H9 (cell line): Measurements from ENCODE around the gene ATP8B4. TPM values are rescaled to one million over a fixed set of nuclear protein-coding genes. Genes with fewer than 3 reads are reported as not detected.

Source experiments
- DNase-seq: peaks from one replicate; pipeline ENCODE4 v3.0.0-alpha.2; 2017
- H2AFZ ChIP-seq: one replicate; pipeline ENCODE4 v1.6.1; 2013; ENCODE audit warnings: mild to moderate bottlenecking, low read length, control low read depth, moderate library complexity
- H2AK5ac ChIP-seq: 2 replicates; pipeline ENCODE4 v1.6.1; 2013; ENCODE audit warnings: low read length, control low read depth, mixed read lengths; ENCODE audit not compliant: insufficient read length
- H2BK120ac ChIP-seq: one replicate; pipeline ENCODE4 v1.6.1; 2013; ENCODE audit warnings: low read depth, mild to moderate bottlenecking, low read length, control low read depth, inconsistent platforms; ENCODE audit not compliant: poor library complexity, severe bottlenecking
- H2BK12ac ChIP-seq: 2 replicates; pipeline ENCODE4 v1.6.1; 2013; ENCODE audit warnings: low read length, control low read depth, mixed read lengths, low read depth; ENCODE audit not compliant: insufficient read length
- H2BK15ac ChIP-seq: 2 replicates; pipeline ENCODE4 v1.6.1; 2013; ENCODE audit warnings: low read depth, low read length, control low read depth
- H2BK20ac ChIP-seq: one replicate; pipeline ENCODE4 v1.6.1; 2013; ENCODE audit warnings: low read depth, mild to moderate bottlenecking, low read length, control low read depth, inconsistent platforms; ENCODE audit not compliant: poor library complexity, severe bottlenecking
- H2BK5ac ChIP-seq: 2 replicates; pipeline ENCODE4 v1.6.1; 2013; ENCODE audit warnings: low read length, control low read depth, mixed read lengths; ENCODE audit not compliant: insufficient read length
- H3K14ac ChIP-seq: 2 replicates; pipeline ENCODE4 v1.6.1; 2013; ENCODE audit warnings: low read length, control low read depth; ENCODE audit not compliant: insufficient read depth
- H3K18ac ChIP-seq: 2 replicates; pipeline ENCODE4 v1.6.1; 2013; ENCODE audit warnings: low read depth, mild to moderate bottlenecking, mixed read lengths, low read length, control low read depth; ENCODE audit not compliant: insufficient read length
- H3K23ac ChIP-seq: 2 replicates; pipeline ENCODE4 v1.6.1; 2013; ENCODE audit warnings: low read length, control low read depth, mixed read lengths, low read depth; ENCODE audit not compliant: insufficient read length
- H3K23me2 ChIP-seq: 2 replicates; pipeline ENCODE4 v1.6.1; 2013; ENCODE audit warnings: low read depth, mild to moderate bottlenecking, mixed read lengths, low read length, control low read depth; ENCODE audit not compliant: insufficient read length, poor library complexity, severe bottlenecking
- H3K27ac ChIP-seq: 2 replicates; pipeline ENCODE4 v1.5.1; 2013; ENCODE audit warnings: low read length, control low read depth, mixed read lengths, low read depth; ENCODE audit not compliant: insufficient read length
- H3K27me3 ChIP-seq: 2 replicates; pipeline ENCODE4 v1.6.1; 2013; ENCODE audit warnings: low read length, control low read depth, inconsistent platforms; ENCODE audit not compliant: insufficient read depth
- H3K4ac ChIP-seq: 2 replicates; pipeline ENCODE4 v1.6.1; 2013; ENCODE audit warnings: low read depth, mild to moderate bottlenecking, control low read depth, inconsistent platforms, low read length, moderate library complexity
- H3K4me1 ChIP-seq: 2 replicates; pipeline ENCODE4 v1.6.1; 2013; ENCODE audit warnings: low read length, control low read depth, inconsistent platforms; ENCODE audit not compliant: insufficient read depth
- H3K4me2 ChIP-seq: 2 replicates; pipeline ENCODE4 v1.6.1; 2013; ENCODE audit warnings: low read length, control low read depth, mixed read lengths; ENCODE audit not compliant: insufficient read length, insufficient read depth
- H3K56ac ChIP-seq: 2 replicates; pipeline ENCODE4 v1.6.1; 2013; ENCODE audit warnings: low read depth, mild to moderate bottlenecking, mixed read lengths, low read length, control low read depth; ENCODE audit not compliant: insufficient read length
- H3K79me1 ChIP-seq: 2 replicates; pipeline ENCODE4 v1.6.1; 2013; ENCODE audit warnings: low read depth, mild to moderate bottlenecking, moderate library complexity, low read length, control low read depth, inconsistent platforms; ENCODE audit not compliant: insufficient read depth, poor library complexity, severe bottlenecking
- H3K79me2 ChIP-seq: 2 replicates; pipeline ENCODE4 v1.6.1; 2013; ENCODE audit warnings: low read length, control low read depth, inconsistent platforms; ENCODE audit not compliant: insufficient read depth
- H3K9ac ChIP-seq: 2 replicates; pipeline ENCODE4 v1.6.1; 2013; ENCODE audit warnings: low read length, control low read depth, mixed read lengths; ENCODE audit not compliant: insufficient read length; ENCODE audit errors: extremely low read depth
- H3K9me3 ChIP-seq: one replicate; pipeline ENCODE4 v1.6.1; 2013; ENCODE audit warnings: low read depth, low read length, inconsistent platforms; ENCODE audit not compliant: control insufficient read depth
- H3T11ph ChIP-seq: one replicate; pipeline ENCODE4 v1.6.1; 2013; ENCODE audit warnings: mild to moderate bottlenecking, low read length, control low read depth, inconsistent platforms
- H4K20me1 ChIP-seq: one replicate; pipeline ENCODE4 v1.6.1; 2013; ENCODE audit not compliant: control insufficient read depth, insufficient read length, insufficient read depth
- H4K5ac ChIP-seq: 2 replicates; pipeline ENCODE4 v1.6.1; 2013; ENCODE audit warnings: low read depth, mild to moderate bottlenecking, mixed read lengths, low read length, control low read depth; ENCODE audit not compliant: insufficient read length
- H4K8ac ChIP-seq: replicated peaks from 2 replicates; pipeline ENCODE4 v1.6.1; 2013; ENCODE audit warnings: low read length, control low read depth, mixed read lengths, low read depth; ENCODE audit not compliant: insufficient read length
- H4K91ac ChIP-seq: 2 replicates; pipeline ENCODE4 v1.6.1; 2013; ENCODE audit warnings: low read depth, mild to moderate bottlenecking, moderate library complexity, mixed read lengths, low read length, control low read depth; ENCODE audit not compliant: insufficient read length
- H3K27ac Mint-ChIP-seq, 3 experiments: 2 replicates in 2 of 3; 3 replicates in 1 of 3; pipeline ENCODE4 v1.8.0; 2020 to 2021; ENCODE audit warnings: mixed read lengths in 3 of 3, mild to moderate bottlenecking in 1 of 3, moderate library complexity in 1 of 3
- H3K27me3 Mint-ChIP-seq: 2 replicates; pipeline ENCODE4 v1.8.0; 2021; ENCODE audit warnings: low read depth, mild to moderate bottlenecking, moderate library complexity, mixed read lengths
- H3K36me3 Mint-ChIP-seq, 3 experiments: 2 replicates in 2 of 3; 3 replicates in 1 of 3; pipeline ENCODE4 v1.8.0; 2020 to 2021; ENCODE audit warnings: low read depth in 3 of 3, mixed read lengths in 3 of 3; ENCODE audit not compliant: insufficient read depth in 1 of 3
- H3K4me1 Mint-ChIP-seq, 2 experiments: 2 replicates each; pipeline ENCODE4 v1.8.0; 2020; ENCODE audit warnings: mixed read lengths in 2 of 2
- H3K4me3 Mint-ChIP-seq, 2 experiments: 2 replicates in 1 of 2; 3 replicates in 1 of 2; pipeline ENCODE4 v1.8.0; 2020 to 2021; ENCODE audit warnings: mild to moderate bottlenecking in 2 of 2, mixed read lengths in 2 of 2, moderate library complexity in 1 of 2
- H3K9me3 Mint-ChIP-seq, 2 experiments: 2 replicates in 1 of 2; 3 replicates in 1 of 2; pipeline ENCODE4 v1.8.0; 2020; ENCODE audit warnings: mild to moderate bottlenecking in 2 of 2, mixed read lengths in 2 of 2, moderate library complexity in 1 of 2
- CTCF ChIP-seq: fragments of 200-600 bp; sonication (generic); conservative IDR thresholded peaks from 3 replicates; pipeline ENCODE4 v1.8.0; 2021; ENCODE audit warnings: antibody characterized with exemption, mild to moderate bottlenecking
- total RNA-seq: library from RNA; stranded (reverse); gene quantifications from 2 replicates; pipeline ENCODE4 v1.2.1, GENCODE V29; 2021

Gene ATP8B4
- total RNA-seq, 1 experiment from 2014 or later: 0.52 TPM

- Histone ChIP-seq H3K23me2 (no peaks in the 10 kb centered on the region), H3K4me2 (no peak overlapping the region), H3K79me1 (no peaks in the 10 kb centered on the region), H4K91ac (no peak overlapping the region), H2BK12ac (no peak overlapping the region), H2AFZ (no peak overlapping the region), H3K18ac (no peak overlapping the region), H3K4ac (no peak overlapping the region), H3K14ac (no peak overlapping the region), H2BK20ac (no peak overlapping the region), H3K56ac (no peak overlapping the region), H3K9me3 (no peaks in the 10 kb centered on the region), H3K9ac (no peak overlapping the region), H4K20me1 (no peaks in the 10 kb centered on the region), H3T11ph (no peak overlapping the region), H3K27ac (no peak overlapping the region), H3K23ac (no peak overlapping the region), H4K5ac (no peak overlapping the region), H2BK120ac (no peak overlapping the region), H2BK15ac (no peak overlapping the region), H3K27me3 (no peaks in the 10 kb centered on the region), H2BK5ac (no peak overlapping the region), H2AK5ac (no peak overlapping the region), H3K79me2 (no peaks in the 10 kb centered on the region), H3K4me1 (peaks cover 2% of the 10 kb centered on the region; the same call in 1 of the 2 replicates), H4K8ac (no peak overlapping the region)
- TF ChIP-seq CTCF: no peak
- peaks cover 0 to 6% (median 2%) of the 10 kb centered on the region in 3 experiments; a peak in 4 of 7 replicates for H3K36me3 Mint-ChIP-seq
- no peak overlapping the region for H3K4me3 Mint-ChIP-seq
- H3K27ac Mint-ChIP-seq: no peak overlapping the region
- no peaks in the 10 kb centered on the region for H3K27me3 Mint-ChIP-seq
- H3K9me3 Mint-ChIP-seq: peaks cover 7 to 8% of the 10 kb centered on the region in 2 experiments; a peak in 4 of 5 replicates
- H3K4me1 Mint-ChIP-seq: peaks cover 21% of the 10 kb centered on the region in 2 experiments
- DNase-seq: no peak
Measured at GRCh38 chr15:50124631-50125030, 5.6 kb upstream of the ATP8B4 start.
